Panc1 (cell line): ENCODE measurements around the gene ASB6. TPM values are rescaled to one million over a fixed set of nuclear protein-coding genes. Genes with fewer than 3 reads are reported as not detected.
A peak's percentile ranks its signal among the peaks of the same experiment; 100 is the strongest.

Experiments used
- ATAC-seq: fragments of 200-7000 bp; cut with Tn5 transposase; 2 replicates; pipeline ENCODE4 v1.9.1; 2020; ENCODE audit warnings: mild to moderate bottlenecking, moderate library complexity
- BruUV-seq: library from RNA; stranded (reverse); fragments of 400-500 nt; replicated peaks from 2 replicates; lab custom pipeline; 2021; lab: Mats Ljungman, UMichigan
- CTCF ChIA-PET: fragments of 300-600 bp; sonication (Branson Sonifier 250); formaldehyde crosslinking; loops from one replicate; lab custom pipeline; 2022; ENCODE audit warnings: antibody characterized with exemption; lab: Charles Lee
- POLR2A ChIA-PET: fragments of 300-600 bp; sonication (Branson Sonifier 250); formaldehyde crosslinking; loops from one replicate; lab custom pipeline; 2022; ENCODE audit warnings: antibody characterized with exemption; lab: Charles Lee
- DNase-seq: peaks from one replicate; pipeline ENCODE4 v3.0.0-alpha.2; 2010; ENCODE audit warnings: low read depth, low spot score
- H3K27ac ChIP-seq: 2 replicates; pipeline ENCODE4 v1.5.1; 2011; ENCODE audit warnings: mild to moderate bottlenecking, low read length, inconsistent platforms
- H3K27me3 ChIP-seq: fragments of 200-500 bp; sonication (Bioruptor generic); 2 replicates; pipeline ENCODE4 v1.6.0; 2014; ENCODE audit warnings: low read length, inconsistent platforms; ENCODE audit not compliant: control insufficient read depth, insufficient read depth
- H3K36me3 ChIP-seq: fragments of 200-500 bp; sonication (Bioruptor generic); 2 replicates; pipeline ENCODE4 v1.5.1; 2014; ENCODE audit warnings: inconsistent platforms, mild to moderate bottlenecking, low read length, moderate library complexity; ENCODE audit not compliant: control insufficient read depth, insufficient read depth
- H3K4me1 ChIP-seq: 2 replicates; pipeline ENCODE4 v1.5.1; 2011; ENCODE audit warnings: inconsistent platforms, mild to moderate bottlenecking, low read length, moderate library complexity; ENCODE audit not compliant: control insufficient read depth, insufficient read depth
- H3K4me3 ChIP-seq, 2 experiments: 2 replicates each; pipeline ENCODE4 v1.5.1; 2011 to 2012; ENCODE audit warnings: low read depth in 2 of 2, low read length in 2 of 2, mild to moderate bottlenecking in 2 of 2, inconsistent platforms in 1 of 2, moderate library complexity in 1 of 2
- H3K9me3 ChIP-seq: fragments of 200-500 bp; sonication (Bioruptor generic); 2 replicates; pipeline ENCODE4 v1.5.1; 2014; ENCODE audit warnings: low read depth, mild to moderate bottlenecking, inconsistent platforms, low read length, moderate library complexity; ENCODE audit not compliant: control insufficient read depth, insufficient read depth
- CTCF ChIP-seq: fragments of 450-650 bp; IDR thresholded peaks from 2 replicates; pipeline ENCODE4 v1.5.1; 2017; ENCODE audit warnings: mild to moderate bottlenecking
- POLR2AphosphoS5 ChIP-seq: IDR thresholded peaks from 2 replicates; pipeline ENCODE4 v1.6.1; 2012; ENCODE audit warnings: mild to moderate bottlenecking, low read depth, low read length, moderate library complexity
- REST ChIP-seq, 2 experiments: IDR thresholded peaks; 2 replicates each; pipeline ENCODE4 v1.6.1; 2011 to 2012; ENCODE audit warnings: low read depth in 2 of 2, control low read depth in 1 of 2, low read length in 1 of 2, mild to moderate bottlenecking in 1 of 2, moderate library complexity in 1 of 2; ENCODE audit not compliant: insufficient read depth in 1 of 2
- SIN3A ChIP-seq: IDR thresholded peaks from 2 replicates; pipeline ENCODE4 v1.6.1; 2012; ENCODE audit warnings: low read depth, mild to moderate bottlenecking, low read length, moderate library complexity, borderline replicate concordance; ENCODE audit not compliant: insufficient read depth
- TCF7L2 ChIP-seq: IDR thresholded peaks from 2 replicates; pipeline ENCODE4 v1.6.1; 2011; ENCODE audit warnings: mild to moderate bottlenecking, low read depth, low read length, inconsistent platforms
- in situ Hi-C: cut with HindIII; loops from 2 replicates; pipeline ENCODE4 v1.10.0; 2016; ENCODE audit warnings: low sequenced_read_pairs, low pct_unique_long_range_greater_than_20kb
- intact Hi-C: fragments of 100-400 bp; cut with micrococcal nuclease; formaldehyde crosslinking; loops from one replicate; pipeline ENCODE4 v1.10.0; 2022; ENCODE audit not compliant: unreplicated experiment
- total RNA-seq: library from RNA; stranded (reverse); gene quantifications from one replicate; pipeline ENCODE4 v1.2.1, GENCODE V29; 2021; ENCODE audit not compliant: unreplicated experiment

The ASB6 gene
- total RNA-seq, 1 experiment from 2014 or later, result 14.3 TPM

- ATAC-seq, result no peak
- Histone ChIP-seq H3K27me3 (no peaks in the 10 kb centered on the region), H3K9me3 (no peaks in the 10 kb centered on the region), H3K4me1 (peaks cover 20% of the 10 kb centered on the region), H3K36me3 (no peaks in the 10 kb centered on the region), H3K4me3 (peak overlapping the region; percentile 51 to 61), H3K27ac (peak overlapping the region; percentile 72)
- ChIA-PET POLR2A (interaction anchor here (0.7 kb wide), 1 partner anchor 513 kb away, joined by 3 read pairs; no protein-coding TSS in a partner anchor), CTCF (interaction anchor here (0.6 kb wide), 1 partner anchor 14 kb away, joined by 3 read pairs; the partner anchor contains the start of gene NTMT1)
- intact Hi-C loops (loop anchor here (10.0 kb wide), 1 partner anchor 477 kb away; no protein-coding TSS in a partner anchor), in situ Hi-C loops (no loop called here)
- no peak; the same call in 1 of the 2 replicates for TF ChIP-seq CTCF
- no peak for TF ChIP-seq TCF7L2
- no peak for TF ChIP-seq SIN3A
- TF ChIP-seq POLR2AphosphoS5, result no peak
- no peak for TF ChIP-seq REST (IDR thresholded peaks at IDR 0.05; ENCODE audit: insufficient read depth in 1 of 2, low read depth in 2 of 2, low read length in 1 of 2)
- BruUV-seq, result no TSS peak
- DNase-seq, result no peak
These were observed 30.6 kb downstream of the ASB6 start for GRCh38 chr9:129611307-129611800.

- Histone ChIP-seq H3K27ac (peak overlapping the region; percentile 72), H3K4me1 (peaks cover 20% of the 10 kb centered on the region), H3K27me3 (no peaks in the 10 kb centered on the region), H3K9me3 (no peaks in the 10 kb centered on the region), H3K4me3 (peak overlapping the region; percentile 51 to 61), H3K36me3 (no peaks in the 10 kb centered on the region)
- TF ChIP-seq TCF7L2, result no peak
- 0 out of 4 replicates have a peak, but pooled peaks of 1 of the 2 experiments have one; percentile 42 for TF ChIP-seq REST (IDR thresholded peaks at IDR 0.05; ENCODE audit: insufficient read depth in 1 of 2, low read depth in 2 of 2, low read length in 1 of 2)
- peak; percentile 83 for TF ChIP-seq CTCF
- in situ Hi-C loops (no loop called here), intact Hi-C loops (loop anchor here (10.0 kb wide), 1 partner anchor 476 kb away; no protein-coding TSS in a partner anchor)
- POLR2A ChIA-PET, result interaction anchor here (0.6 kb wide), 1 partner anchor 433 kb away, joined by 3 read pairs; no protein-coding TSS in a partner anchor
- ATAC-seq, result peak; percentile 68
- no peak for DNase-seq
- BruUV-seq, result no TSS peak
- CTCF ChIA-PET, result no interaction called here
These were observed 31.3 kb downstream of the ASB6 start for GRCh38 chr9:129610473-129611306.
